Measurements from ENCODE around the gene ANKRD33B. TPM values are rescaled to one million over a fixed set of nuclear protein-coding genes. Genes with fewer than 3 reads are reported as not detected.

The ANKRD33B gene
- total RNA-seq, 4 donors from 2014 or later = 5.6 to 10.7 (median 8.2) TPM

DNA sequence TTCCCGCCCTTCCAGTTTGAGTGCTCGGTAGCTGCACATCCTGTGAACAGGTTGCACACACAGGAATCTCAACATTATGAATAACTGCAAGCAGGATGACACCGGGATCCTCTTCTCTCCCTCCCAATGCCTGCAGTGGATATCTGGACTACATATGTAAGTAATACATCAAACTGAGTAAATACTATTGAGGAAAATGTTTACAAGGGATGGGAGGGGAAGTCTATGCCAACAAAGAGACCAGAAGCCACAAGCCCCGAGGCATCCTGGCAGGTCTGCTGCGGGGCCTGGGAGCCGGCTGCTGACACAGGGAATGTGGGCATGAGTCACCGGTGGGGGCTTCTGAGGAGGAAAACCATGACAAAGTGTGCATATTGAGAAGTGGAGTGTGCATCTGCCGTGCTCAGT, 8.6 kb upstream of the ANKRD33B start:
- TF ChIP-seq, protein P1, sequence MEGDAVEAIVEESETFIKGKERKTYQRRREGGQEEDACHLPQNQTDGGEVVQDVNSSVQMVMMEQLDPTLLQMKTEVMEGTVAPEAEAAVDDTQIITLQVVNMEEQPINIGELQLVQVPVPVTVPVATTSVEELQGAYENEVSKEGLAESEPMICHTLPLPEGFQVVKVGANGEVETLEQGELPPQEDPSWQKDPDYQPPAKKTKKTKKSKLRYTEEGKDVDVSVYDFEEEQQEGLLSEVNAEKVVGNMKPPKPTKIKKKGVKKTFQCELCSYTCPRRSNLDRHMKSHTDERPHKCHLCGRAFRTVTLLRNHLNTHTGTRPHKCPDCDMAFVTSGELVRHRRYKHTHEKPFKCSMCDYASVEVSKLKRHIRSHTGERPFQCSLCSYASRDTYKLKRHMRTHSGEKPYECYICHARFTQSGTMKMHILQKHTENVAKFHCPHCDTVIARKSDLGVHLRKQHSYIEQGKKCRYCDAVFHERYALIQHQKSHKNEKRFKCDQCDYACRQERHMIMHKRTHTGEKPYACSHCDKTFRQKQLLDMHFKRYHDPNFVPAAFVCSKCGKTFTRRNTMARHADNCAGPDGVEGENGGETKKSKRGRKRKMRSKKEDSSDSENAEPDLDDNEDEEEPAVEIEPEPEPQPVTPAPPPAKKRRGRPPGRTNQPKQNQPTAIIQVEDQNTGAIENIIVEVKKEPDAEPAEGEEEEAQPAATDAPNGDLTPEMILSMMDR (IDR thresholded peaks at IDR 0.05; ENCODE audit: low read depth) = no peak

DNA sequence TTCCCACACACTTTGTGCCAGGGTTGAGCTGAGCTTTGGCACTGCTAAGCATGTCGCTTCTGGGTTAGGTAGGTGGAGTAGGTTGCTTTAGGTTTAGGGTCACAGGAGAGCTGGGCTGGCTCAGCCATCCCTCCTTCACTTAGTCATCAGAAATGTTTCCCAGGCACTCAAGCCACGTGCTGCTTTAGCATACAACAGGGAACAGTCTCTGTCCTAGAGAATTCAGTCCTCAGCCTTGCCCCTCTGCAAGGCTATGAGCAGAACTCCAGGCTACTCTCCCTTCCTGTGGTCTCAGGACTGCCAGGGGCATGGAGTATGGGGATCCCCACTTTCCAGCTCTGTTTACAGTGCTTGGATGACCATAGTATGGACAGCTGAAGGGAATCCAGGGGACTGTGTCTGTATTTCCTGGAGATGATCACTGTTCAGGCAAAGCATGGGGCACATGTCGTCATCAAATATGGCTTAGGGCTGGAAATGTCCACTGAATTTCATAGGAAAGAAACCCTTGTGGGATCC, 7.5 kb upstream of the ANKRD33B start:
- TF ChIP-seq, protein P1 (IDR thresholded peaks at IDR 0.05; ENCODE audit: low read depth) = no peak

DNA sequence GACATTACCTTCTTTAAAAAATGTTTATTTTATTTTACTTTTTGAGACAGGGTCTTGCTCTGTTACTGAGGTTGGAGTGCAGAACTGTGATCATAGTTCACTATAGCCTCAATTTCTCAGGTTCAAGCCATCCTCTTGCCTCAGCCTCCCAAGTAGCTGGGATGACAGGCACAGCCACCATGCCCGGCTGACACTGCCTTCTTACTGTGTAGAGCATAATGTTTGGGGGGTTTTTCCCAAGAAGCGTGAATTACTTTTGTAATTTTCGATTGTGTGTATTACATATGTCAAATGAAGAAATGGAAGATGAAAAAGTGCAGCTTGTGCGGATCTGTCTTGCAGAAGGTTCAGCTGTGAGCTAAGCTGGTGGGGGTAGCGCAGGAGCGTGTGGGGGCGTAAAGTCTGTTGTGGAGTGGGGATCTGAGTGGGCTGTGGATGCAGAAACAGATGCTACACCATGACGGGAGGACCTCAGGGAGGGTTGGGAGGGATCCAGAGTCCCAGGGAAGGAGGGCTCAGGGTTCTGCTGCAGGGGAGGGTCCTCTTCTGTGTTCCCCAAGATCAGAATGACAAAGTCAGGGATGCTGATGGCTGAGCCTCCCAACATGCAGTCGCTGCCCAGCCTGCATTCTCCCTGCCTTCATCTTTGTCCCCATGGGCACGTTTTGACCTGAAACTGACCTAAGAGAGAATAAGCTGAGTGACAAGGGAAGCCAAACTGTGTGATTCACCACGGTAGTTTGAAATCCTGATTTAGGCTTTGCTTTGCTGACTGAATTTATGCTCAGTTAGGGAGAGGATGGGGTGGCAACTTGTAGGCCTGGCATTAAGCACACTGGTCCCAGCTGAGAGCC, 6.8 kb upstream of the ANKRD33B start:
- TF ChIP-seq, protein P1 (IDR thresholded peaks at IDR 0.05; ENCODE audit: low read depth) = no peak

DNA sequence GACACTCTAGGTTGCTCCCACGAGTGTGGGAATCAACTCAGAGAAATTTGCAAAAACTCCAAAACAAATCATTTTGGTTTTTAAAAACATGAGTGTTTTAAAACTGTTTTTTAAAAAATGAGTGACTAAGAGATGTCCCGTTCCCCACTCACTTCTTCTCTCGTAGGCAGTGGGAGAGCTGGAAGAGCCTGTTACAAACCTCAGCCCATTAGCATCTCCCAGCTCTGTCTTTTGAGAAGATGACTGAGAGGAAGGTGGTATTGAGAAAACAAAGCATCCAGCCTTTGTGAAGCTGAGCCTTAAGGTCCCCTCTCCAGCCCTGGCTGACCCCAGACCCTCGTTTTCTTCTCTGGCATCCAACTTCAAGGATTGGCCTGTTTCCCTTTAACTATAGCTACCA, 4.7 kb upstream of the ANKRD33B start:
- TF ChIP-seq, protein P1 (IDR thresholded peaks at IDR 0.05; ENCODE audit: low read depth) = no peak

DNA sequence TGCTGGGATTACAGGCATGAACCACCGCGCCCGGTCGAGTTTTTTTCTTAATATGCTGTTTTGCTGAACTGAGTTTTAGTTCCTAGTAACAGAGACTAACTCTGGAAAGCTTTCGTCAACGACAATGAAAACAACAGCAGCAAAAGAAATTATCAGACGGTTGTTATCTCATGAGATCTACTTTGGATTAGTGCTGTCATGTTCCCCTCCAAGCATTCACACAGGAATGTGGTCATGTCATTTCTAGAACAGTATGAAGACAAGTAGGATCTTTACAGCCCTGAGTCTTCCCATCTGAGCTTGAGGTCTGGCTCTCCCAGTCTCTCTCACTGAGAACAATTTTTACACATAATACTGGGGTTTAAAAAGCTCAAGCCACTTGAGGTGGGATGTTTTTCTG, 4.0 kb upstream of the ANKRD33B start:
- TF ChIP-seq, protein P1 (IDR thresholded peaks at IDR 0.05; ENCODE audit: low read depth) = no peak

DNA sequence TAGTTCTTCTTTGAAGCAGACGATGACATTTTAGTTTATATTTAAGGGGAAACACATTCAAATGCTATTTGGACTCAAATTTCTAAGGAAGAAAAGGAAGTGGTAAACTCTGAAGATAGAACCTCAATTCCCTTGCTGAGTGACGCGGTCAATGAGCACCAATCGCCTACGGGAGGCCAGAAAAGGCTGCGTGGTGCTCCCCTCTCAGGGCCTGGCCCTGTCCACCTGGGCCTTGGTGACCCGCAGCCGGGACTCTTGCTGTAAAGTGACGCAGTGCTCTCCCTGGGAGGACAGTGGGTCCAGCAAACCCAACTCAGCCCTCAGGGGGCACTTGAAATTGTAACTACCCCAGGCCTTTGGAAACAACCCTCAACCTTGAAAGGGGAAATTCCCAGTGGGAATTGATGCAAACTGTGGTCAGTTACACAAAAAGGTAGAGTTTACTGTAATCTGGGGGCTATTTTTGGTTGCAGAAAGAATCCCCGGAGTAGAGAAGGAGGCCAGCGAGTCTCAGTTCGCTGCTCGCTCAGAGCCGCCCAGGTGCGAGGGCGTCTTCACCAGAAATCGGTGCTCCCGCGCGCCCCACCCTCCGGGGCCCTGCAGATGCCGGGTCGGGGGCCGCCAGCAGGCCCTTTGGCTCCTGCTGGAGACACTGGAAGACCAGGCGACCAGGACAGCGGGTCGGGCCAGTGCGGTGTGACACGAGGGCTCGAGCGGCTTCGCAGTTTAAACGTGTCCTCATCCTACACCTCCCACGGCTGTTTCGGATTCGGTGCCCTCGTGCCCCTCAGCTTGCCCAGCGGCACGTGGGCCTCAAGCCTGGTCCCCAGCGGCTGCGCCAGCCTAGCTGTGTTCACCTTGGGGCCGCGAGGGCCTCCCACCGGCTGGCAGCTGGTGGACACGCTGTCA, 1.4 kb upstream of the ANKRD33B start:
- TF ChIP-seq, protein P1 (IDR thresholded peaks at IDR 0.05; ENCODE audit: low read depth) = no peak

Data from subcutaneous adipose tissue (tissue), 4 donors.